HG03442 (cell line): Measurements from ENCODE around the gene PCDHB13.
"Not testable (repeated sequence)": the region's sequence is repeated elsewhere in the genome, so short reads cannot be mapped to it uniquely, and the experiment has no call there.

Experiments
- ATAC-seq: cut with Tn5 transposase; IDR thresholded peaks from one replicate; pipeline ENCODE4 v1.9.1; 2021; ENCODE audit warnings: mild to moderate bottlenecking, moderate library complexity; ENCODE audit not compliant: unreplicated experiment

The PCDHB13 gene

GRCh38 chr5:141213656-141214339 is at the start of gene PCDHB13:
PCDHB13 (plus strand) TSS chr5:141213919; CDS start chr5:141214124, 205 bp downstream.
- ATAC-seq, result not testable (repeated sequence)

GRCh38 chr5:141172381-141173204 is 41.1 kb upstream of the PCDHB13 start, which contains the start of gene PCDHB7:
PCDHB7 (plus strand) TSS chr5:141172644; CDS start chr5:141172836, 192 bp downstream.
- ATAC-seq, result no peak

GRCh38 chr5:141174291-141175104 is 39.2 kb upstream of the PCDHB13 start:
- ATAC-seq, result not testable (repeated sequence)

- ATAC-seq, result no peak
Observed at GRCh38 chr5:141175933-141176332, 37.8 kb upstream of the PCDHB13 start.

- not testable (repeated sequence) for ATAC-seq
Observed at GRCh38 chr5:141177577-141178191, 36.0 kb upstream of the PCDHB13 start, which contains the start of gene PCDHB8. PCDHB8 (plus strand) TSS chr5:141177790; CDS start chr5:141178035, 245 bp downstream.

GRCh38 chr5:141179371-141179770 is 34.3 kb upstream of the PCDHB13 start:
- not testable (repeated sequence) for ATAC-seq

- ATAC-seq, result not testable (repeated sequence)
Observed at GRCh38 chr5:141179876-141180275, 33.8 kb upstream of the PCDHB13 start.

- no peak for ATAC-seq
Observed at GRCh38 chr5:141180313-141180712, 33.4 kb upstream of the PCDHB13 start.

DNA sequence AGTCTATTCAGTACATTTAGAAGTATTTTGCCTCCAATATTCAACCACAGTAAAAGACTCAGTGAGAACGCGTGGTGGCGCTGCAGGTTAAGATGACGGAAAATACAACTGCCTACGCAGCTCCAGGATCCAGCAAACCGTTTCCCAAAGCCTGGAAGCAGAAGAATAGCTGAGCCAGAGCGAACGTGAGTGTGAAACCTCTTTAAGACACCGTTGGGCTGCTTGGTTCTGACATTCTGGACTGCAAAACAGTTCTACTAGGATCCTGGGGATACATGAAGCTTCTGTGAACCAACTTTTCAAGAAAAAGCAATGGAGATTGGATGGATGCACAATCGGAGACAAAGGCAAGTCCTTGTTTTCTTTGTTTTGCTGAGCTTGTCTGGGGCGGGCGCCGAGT is 31.5 kb upstream of the PCDHB13 start, which contains the start of gene PCDHB16:
PCDHB16 (plus strand) TSS at position 140 of the 400 bp plus-strand sequence; CDS start at position 313, 173 bp downstream.
- no peak for ATAC-seq

GRCh38 chr5:141184117-141184855 is 29.4 kb upstream of the PCDHB13 start:
- ATAC-seq, result not testable (repeated sequence)

GRCh38 chr5:141186897-141187512 is 26.7 kb upstream of the PCDHB13 start, which contains the start of gene PCDHB9:
PCDHB9 (plus strand) TSS chr5:141187161; CDS start chr5:141187319, 158 bp downstream.
- no peak for ATAC-seq

- ATAC-seq, result not testable (repeated sequence)
Observed at GRCh38 chr5:141188682-141189081, 25.0 kb upstream of the PCDHB13 start.

GRCh38 chr5:141189131-141189530 is 24.6 kb upstream of the PCDHB13 start:
- not testable (repeated sequence) for ATAC-seq

GRCh38 chr5:141192110-141192725 is 21.5 kb upstream of the PCDHB13 start, which contains the start of gene PCDHB10:
PCDHB10 (plus strand) TSS chr5:141192353; CDS start chr5:141192553, 200 bp downstream.
- no peak for ATAC-seq

GRCh38 chr5:141194332-141194731 is 19.4 kb upstream of the PCDHB13 start:
- not testable (repeated sequence) for ATAC-seq

DNA sequence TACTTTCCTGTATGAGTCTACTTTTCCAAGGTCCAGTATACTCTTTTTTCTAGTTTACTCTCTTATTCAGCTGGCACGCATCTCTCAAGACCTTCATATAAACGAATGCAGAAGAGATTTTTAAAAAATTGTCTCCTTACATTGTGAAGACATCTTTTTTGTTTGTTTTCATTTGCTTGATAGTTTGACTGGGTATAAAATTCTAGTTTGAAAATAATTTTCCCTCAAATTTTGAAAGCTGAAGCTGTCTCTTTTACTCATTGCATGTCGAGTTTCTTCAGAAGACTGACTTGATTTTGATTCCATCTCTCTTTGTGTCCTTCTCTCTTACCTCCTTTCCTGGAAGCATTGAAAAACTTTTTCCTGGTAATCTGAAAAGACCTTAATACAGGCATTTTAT is 17.4 kb upstream of the PCDHB13 start:
- ATAC-seq, result no peak

- no peak for ATAC-seq
Observed at GRCh38 chr5:141199359-141200235, 14.1 kb upstream of the PCDHB13 start, which contains the start of gene PCDHB11. PCDHB11 (plus strand) TSS chr5:141199627; CDS start chr5:141199775, 148 bp downstream.
